Measurements from ENCODE around the gene UGCG. TPM values are rescaled to one million over a fixed set of nuclear protein-coding genes. Genes with fewer than 3 reads are reported as not detected.
"Not testable (repeated sequence)": the region's sequence is repeated elsewhere in the genome, so short reads cannot be mapped to it uniquely, and the experiment has no call there.

The UGCG gene
- total and polyA plus RNA-seq, 2 donors (not counting 1 experiment from before 2014, with no cell fraction given), result 143 to 260 TPM

DNA sequence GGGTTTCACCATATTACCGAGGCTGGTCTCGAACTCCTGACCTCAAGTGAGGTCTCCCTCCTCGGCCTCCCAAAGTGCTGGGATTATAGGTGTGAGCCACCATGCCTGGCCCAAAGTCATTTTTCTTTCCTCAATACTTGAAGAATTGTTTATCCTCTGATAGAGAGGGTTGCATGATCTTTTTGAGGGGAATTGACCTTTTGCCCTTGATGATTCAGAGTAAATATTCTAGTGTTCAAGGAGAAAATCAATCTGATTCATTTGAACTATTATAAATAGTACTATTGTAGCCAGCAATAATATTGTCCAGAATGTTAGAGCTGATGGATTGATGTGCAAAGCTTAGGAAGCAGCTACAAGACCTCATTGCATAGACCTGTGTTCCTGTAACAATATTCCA, 47.1 kb downstream of the UGCG start:
- TF ChIP-seq, protein P1, sequence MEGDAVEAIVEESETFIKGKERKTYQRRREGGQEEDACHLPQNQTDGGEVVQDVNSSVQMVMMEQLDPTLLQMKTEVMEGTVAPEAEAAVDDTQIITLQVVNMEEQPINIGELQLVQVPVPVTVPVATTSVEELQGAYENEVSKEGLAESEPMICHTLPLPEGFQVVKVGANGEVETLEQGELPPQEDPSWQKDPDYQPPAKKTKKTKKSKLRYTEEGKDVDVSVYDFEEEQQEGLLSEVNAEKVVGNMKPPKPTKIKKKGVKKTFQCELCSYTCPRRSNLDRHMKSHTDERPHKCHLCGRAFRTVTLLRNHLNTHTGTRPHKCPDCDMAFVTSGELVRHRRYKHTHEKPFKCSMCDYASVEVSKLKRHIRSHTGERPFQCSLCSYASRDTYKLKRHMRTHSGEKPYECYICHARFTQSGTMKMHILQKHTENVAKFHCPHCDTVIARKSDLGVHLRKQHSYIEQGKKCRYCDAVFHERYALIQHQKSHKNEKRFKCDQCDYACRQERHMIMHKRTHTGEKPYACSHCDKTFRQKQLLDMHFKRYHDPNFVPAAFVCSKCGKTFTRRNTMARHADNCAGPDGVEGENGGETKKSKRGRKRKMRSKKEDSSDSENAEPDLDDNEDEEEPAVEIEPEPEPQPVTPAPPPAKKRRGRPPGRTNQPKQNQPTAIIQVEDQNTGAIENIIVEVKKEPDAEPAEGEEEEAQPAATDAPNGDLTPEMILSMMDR (conservative IDR thresholded peaks at IDR 0.05 in 1 of 2, IDR thresholded peaks at IDR 0.05 in 1 of 2; ENCODE audit: low read depth in 1 of 2, low read length in 2 of 2), result no peak
- no peak for TF ChIP-seq EZH2 (IDR thresholded peaks at IDR 0.05; ENCODE audit: low read length, missing control alignments)

DNA sequence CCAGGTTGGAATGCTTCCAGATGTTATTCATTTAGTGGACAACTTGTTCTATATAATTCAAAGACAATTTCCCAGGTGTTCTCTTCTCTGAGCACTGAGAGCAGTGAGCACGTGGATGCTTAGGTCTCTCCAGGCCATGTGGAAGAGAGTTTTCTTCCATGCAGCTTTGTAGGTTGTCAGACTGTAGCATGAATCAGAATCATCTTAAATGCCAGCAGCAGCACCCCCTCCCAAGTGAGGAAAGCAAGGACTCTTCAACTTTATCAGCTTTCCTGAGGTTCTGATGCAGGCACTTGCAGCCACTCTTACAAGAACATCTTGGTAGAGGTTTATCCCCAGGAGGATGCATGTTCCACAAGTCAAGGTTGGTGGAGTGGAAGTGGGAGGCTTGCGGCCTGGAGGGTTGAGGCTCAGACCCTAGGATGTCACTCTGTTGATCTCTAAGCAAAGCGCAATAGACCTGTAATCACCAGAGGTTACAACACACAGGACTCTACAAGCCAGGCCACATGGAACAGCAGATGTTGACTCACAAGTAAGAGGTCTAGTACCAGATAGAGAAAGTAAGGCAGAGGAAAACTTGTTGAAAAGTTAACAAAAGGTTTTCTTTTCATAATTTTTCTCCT, 47.7 kb downstream of the UGCG start:
- no peak overlapping the region for H3K4me2 ChIP-seq (ENCODE audit: extremely low read depth, insufficient read depth, low read length)
- no peak overlapping the region for H3K4me3 ChIP-seq (replicated peaks in 1 of 4; ENCODE audit: control extremely low read depth in 1 of 4, insufficient read depth in 1 of 4, low read depth in 3 of 4, low read length in 4 of 4)
- H3K27ac ChIP-seq (ENCODE audit: insufficient read depth, low read length), result peak overlapping the region; percentile 44
- H3K79me2 ChIP-seq (ENCODE audit: control insufficient read depth, insufficient read depth, low read length), result no peaks in the 10 kb centered on the region
- H3K36me3 ChIP-seq (ENCODE audit: control insufficient read depth, insufficient read depth, low read length), result no peaks in the 10 kb centered on the region
- no peak for TF ChIP-seq EZH2 (IDR thresholded peaks at IDR 0.05; ENCODE audit: low read length, missing control alignments)
- TF ChIP-seq, protein P1 (conservative IDR thresholded peaks at IDR 0.05 in 1 of 2, IDR thresholded peaks at IDR 0.05 in 1 of 2; ENCODE audit: low read depth in 1 of 2, low read length in 2 of 2), result no peak
- H2AFZ ChIP-seq (ENCODE audit: low read length), result no peak overlapping the region
- H4K20me1 ChIP-seq (ENCODE audit: control insufficient read depth, extremely low read depth, insufficient read depth, low read length), result no peaks in the 10 kb centered on the region
- no peaks in the 10 kb centered on the region for H3K27me3 ChIP-seq (ENCODE audit: control insufficient read depth, insufficient read depth, low read length)
- H3K4me1 ChIP-seq (ENCODE audit: control insufficient read depth, extremely low read depth, insufficient read depth, low read length), result peaks cover 9% of the 10 kb centered on the region
- DNase-seq (ENCODE audit: low read depth in 2 of 2), result peak; percentile 29 to 43
- no peaks in the 10 kb centered on the region for H3K9me3 ChIP-seq (ENCODE audit: control insufficient read depth, insufficient read depth, low read depth, low read length)
- H3K9ac ChIP-seq (ENCODE audit: insufficient read depth, low read length), result no peak overlapping the region

More for the DNA sequence above, 47.1 kb downstream of the UGCG start:
- Histone ChIP-seq H3K4me3 (replicated peaks in 1 of 4; ENCODE audit: control extremely low read depth in 1 of 4, insufficient read depth in 1 of 4, low read depth in 3 of 4, low read length in 4 of 4) (no peak overlapping the region), H3K36me3 (ENCODE audit: control insufficient read depth, insufficient read depth, low read length) (no peaks in the 10 kb centered on the region), H2AFZ (ENCODE audit: low read length) (no peak overlapping the region), H3K4me1 (ENCODE audit: control insufficient read depth, extremely low read depth, insufficient read depth, low read length) (peaks cover 7% of the 10 kb centered on the region), H4K20me1 (ENCODE audit: control insufficient read depth, extremely low read depth, insufficient read depth, low read length) (no peaks in the 10 kb centered on the region), H3K9ac (ENCODE audit: insufficient read depth, low read length) (no peak overlapping the region), H3K9me3 (ENCODE audit: control insufficient read depth, insufficient read depth, low read depth, low read length) (no peaks in the 10 kb centered on the region), H3K79me2 (ENCODE audit: control insufficient read depth, insufficient read depth, low read length) (no peaks in the 10 kb centered on the region), H3K27me3 (ENCODE audit: control insufficient read depth, insufficient read depth, low read length) (no peaks in the 10 kb centered on the region), H3K27ac (ENCODE audit: insufficient read depth, low read length) (no peak overlapping the region), H3K4me2 (ENCODE audit: extremely low read depth, insufficient read depth, low read length) (no peak overlapping the region)
- no peak for DNase-seq (ENCODE audit: low read depth in 2 of 2)

DNA sequence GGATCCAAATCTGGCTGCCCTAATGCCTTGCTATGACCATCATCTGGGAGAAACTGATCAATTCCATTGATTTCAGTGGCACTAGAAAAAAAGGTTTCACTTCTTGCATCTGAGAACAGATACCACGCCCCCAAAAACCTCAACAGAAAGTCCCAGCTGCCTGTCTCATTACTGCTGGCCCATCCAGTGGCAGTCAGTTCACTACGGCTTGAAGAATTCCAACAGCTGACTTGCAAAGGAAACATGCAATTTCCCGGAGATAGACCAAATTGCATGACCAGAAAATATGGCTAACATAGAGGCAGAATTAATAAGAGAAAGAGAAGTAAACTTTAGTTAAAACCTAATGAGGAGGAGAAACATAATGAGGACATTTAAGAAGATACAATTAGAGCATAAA, 48.6 kb downstream of the UGCG start:
- no peak overlapping the region for H3K9ac ChIP-seq (ENCODE audit: insufficient read depth, low read length)

DNA sequence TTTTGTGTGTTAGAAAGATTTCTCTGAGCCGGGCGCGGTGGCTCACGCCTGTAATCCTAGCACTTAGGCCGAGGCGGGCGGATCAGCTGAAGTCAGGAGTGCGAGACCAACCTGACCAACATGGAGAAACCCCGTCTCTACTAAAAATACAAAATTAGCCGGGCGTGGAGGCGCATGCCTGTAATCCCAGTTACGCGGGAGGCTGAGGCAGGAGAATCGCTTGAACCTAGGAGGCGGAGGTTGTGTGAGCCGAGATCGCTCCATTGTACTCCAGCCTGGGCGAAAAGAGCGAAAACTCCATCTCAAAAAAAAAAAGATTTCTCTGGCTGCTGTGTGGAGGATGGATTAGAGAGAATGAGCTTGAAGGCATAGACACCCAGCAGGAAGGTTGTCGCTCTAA, 51.5 kb downstream of the UGCG start:
- H3K9me3 ChIP-seq (ENCODE audit: control insufficient read depth, insufficient read depth, low read depth, low read length); H3K4me3 ChIP-seq (replicated peaks in 1 of 4; ENCODE audit: control extremely low read depth in 1 of 4, insufficient read depth in 1 of 4, low read depth in 3 of 4, low read length in 4 of 4); H4K20me1 ChIP-seq (ENCODE audit: control insufficient read depth, extremely low read depth, insufficient read depth, low read length); H2AFZ ChIP-seq (ENCODE audit: low read length); H3K4me2 ChIP-seq (ENCODE audit: extremely low read depth, insufficient read depth, low read length); H3K9ac ChIP-seq (ENCODE audit: insufficient read depth, low read length); H3K79me2 ChIP-seq (ENCODE audit: control insufficient read depth, insufficient read depth, low read length); DNase-seq (ENCODE audit: low read depth in 2 of 2); H3K27ac ChIP-seq (ENCODE audit: insufficient read depth, low read length); H3K36me3 ChIP-seq (ENCODE audit: control insufficient read depth, insufficient read depth, low read length); H3K27me3 ChIP-seq (ENCODE audit: control insufficient read depth, insufficient read depth, low read length): not testable (repeated sequence)
- H3K4me1 ChIP-seq (ENCODE audit: control insufficient read depth, extremely low read depth, insufficient read depth, low read length), result peaks cover 15% of the 10 kb centered on the region

More for the DNA sequence above, 48.6 kb downstream of the UGCG start:
- H3K4me3 ChIP-seq (replicated peaks in 1 of 4; ENCODE audit: control extremely low read depth in 1 of 4, insufficient read depth in 1 of 4, low read depth in 3 of 4, low read length in 4 of 4), result no peak overlapping the region
- TF ChIP-seq, protein P1 (conservative IDR thresholded peaks at IDR 0.05 in 1 of 2, IDR thresholded peaks at IDR 0.05 in 1 of 2; ENCODE audit: low read depth in 1 of 2, low read length in 2 of 2), result no peak
- no peak for TF ChIP-seq EZH2 (IDR thresholded peaks at IDR 0.05; ENCODE audit: low read length, missing control alignments)
- peak; percentile 70 for DNase-seq (ENCODE audit: low read depth in 2 of 2)
- no peaks in the 10 kb centered on the region for H3K79me2 ChIP-seq (ENCODE audit: control insufficient read depth, insufficient read depth, low read length)
- no peaks in the 10 kb centered on the region for H3K9me3 ChIP-seq (ENCODE audit: control insufficient read depth, insufficient read depth, low read depth, low read length)
- peaks cover 9% of the 10 kb centered on the region for H3K4me1 ChIP-seq (ENCODE audit: control insufficient read depth, extremely low read depth, insufficient read depth, low read length)
- H3K27me3 ChIP-seq (ENCODE audit: control insufficient read depth, insufficient read depth, low read length), result no peaks in the 10 kb centered on the region
- no peaks in the 10 kb centered on the region for H3K36me3 ChIP-seq (ENCODE audit: control insufficient read depth, insufficient read depth, low read length)
- no peaks in the 10 kb centered on the region for H4K20me1 ChIP-seq (ENCODE audit: control insufficient read depth, extremely low read depth, insufficient read depth, low read length)
- H3K27ac ChIP-seq (ENCODE audit: insufficient read depth, low read length), result peak overlapping the region; percentile 49
- no peak overlapping the region for H2AFZ ChIP-seq (ENCODE audit: low read length)
- no peak overlapping the region for H3K4me2 ChIP-seq (ENCODE audit: extremely low read depth, insufficient read depth, low read length)

All from fibroblast of lung (primary cell).